Measurements from ENCODE around the gene PCSK7.

DNA sequence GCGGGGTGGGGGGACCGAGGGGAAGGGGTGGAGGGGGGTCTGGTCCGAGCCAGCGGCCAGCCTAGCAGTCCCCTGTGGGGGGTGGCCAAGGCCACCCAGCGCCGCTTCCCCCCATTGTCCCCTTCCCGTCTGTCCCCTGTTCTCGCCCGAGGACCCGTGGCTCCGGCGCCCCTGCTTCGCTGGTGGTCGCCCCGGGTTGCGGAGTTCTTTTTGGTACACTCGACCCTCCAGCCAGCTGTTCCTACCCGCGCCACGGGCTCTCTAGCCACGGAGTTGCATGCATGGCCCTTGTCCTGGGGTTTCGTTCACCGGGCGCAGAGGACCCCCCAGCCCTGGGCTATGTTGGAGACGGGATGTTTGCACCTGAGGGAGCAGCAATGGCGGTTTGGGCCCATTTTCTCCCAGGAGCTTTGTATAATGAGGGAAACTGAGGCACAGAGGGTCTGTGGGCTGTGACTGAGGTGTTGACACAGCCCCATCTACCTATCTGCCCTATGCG lies 1.1 kb upstream of the PCSK7 start:
- TF ChIP-seq, protein P1, sequence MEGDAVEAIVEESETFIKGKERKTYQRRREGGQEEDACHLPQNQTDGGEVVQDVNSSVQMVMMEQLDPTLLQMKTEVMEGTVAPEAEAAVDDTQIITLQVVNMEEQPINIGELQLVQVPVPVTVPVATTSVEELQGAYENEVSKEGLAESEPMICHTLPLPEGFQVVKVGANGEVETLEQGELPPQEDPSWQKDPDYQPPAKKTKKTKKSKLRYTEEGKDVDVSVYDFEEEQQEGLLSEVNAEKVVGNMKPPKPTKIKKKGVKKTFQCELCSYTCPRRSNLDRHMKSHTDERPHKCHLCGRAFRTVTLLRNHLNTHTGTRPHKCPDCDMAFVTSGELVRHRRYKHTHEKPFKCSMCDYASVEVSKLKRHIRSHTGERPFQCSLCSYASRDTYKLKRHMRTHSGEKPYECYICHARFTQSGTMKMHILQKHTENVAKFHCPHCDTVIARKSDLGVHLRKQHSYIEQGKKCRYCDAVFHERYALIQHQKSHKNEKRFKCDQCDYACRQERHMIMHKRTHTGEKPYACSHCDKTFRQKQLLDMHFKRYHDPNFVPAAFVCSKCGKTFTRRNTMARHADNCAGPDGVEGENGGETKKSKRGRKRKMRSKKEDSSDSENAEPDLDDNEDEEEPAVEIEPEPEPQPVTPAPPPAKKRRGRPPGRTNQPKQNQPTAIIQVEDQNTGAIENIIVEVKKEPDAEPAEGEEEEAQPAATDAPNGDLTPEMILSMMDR (IDR thresholded peaks at IDR 0.05), result no peak
- TF ChIP-seq EZH2 (IDR thresholded peaks at IDR 0.05), result no peak

Data from neural progenitor cell (in vitro differentiated cells).